Measurements from ENCODE around the gene CDT1.

GRCh38 chr16:88778271-88778525, 25.4 kb upstream of the CDT1 start:
- TF ChIP-seq, protein P1, sequence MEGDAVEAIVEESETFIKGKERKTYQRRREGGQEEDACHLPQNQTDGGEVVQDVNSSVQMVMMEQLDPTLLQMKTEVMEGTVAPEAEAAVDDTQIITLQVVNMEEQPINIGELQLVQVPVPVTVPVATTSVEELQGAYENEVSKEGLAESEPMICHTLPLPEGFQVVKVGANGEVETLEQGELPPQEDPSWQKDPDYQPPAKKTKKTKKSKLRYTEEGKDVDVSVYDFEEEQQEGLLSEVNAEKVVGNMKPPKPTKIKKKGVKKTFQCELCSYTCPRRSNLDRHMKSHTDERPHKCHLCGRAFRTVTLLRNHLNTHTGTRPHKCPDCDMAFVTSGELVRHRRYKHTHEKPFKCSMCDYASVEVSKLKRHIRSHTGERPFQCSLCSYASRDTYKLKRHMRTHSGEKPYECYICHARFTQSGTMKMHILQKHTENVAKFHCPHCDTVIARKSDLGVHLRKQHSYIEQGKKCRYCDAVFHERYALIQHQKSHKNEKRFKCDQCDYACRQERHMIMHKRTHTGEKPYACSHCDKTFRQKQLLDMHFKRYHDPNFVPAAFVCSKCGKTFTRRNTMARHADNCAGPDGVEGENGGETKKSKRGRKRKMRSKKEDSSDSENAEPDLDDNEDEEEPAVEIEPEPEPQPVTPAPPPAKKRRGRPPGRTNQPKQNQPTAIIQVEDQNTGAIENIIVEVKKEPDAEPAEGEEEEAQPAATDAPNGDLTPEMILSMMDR (IDR thresholded peaks at IDR 0.05), result no peak
- TF ChIP-seq POLR2A (IDR thresholded peaks at IDR 0.05) (no peak), POLR2AphosphoS5 (IDR thresholded peaks at IDR 0.05; ENCODE audit: insufficient read depth in 1 of 2, low read depth in 1 of 2) (no peak)

Data from vagina (tissue), 2 donors.